ENCODE measurements around the gene PRM1.

DNA sequence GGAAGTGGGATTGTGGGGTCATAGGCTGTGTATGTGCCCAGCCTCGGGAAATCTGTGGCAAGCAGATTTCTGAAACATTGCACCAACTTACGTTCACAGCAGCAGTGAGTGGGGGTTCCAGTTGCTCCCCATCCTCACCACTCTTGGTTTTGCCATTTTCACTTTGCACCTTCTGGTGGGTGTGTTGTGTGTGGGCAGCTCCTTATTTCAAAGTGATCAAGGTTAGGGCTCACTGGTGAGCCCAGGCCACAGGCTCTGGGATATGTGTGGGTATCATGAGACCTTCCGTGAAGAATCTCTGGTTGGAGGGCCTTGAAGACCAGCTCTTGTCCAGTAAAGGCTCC, 29.5 kb upstream of the PRM1 start:
- TF ChIP-seq, protein P1, sequence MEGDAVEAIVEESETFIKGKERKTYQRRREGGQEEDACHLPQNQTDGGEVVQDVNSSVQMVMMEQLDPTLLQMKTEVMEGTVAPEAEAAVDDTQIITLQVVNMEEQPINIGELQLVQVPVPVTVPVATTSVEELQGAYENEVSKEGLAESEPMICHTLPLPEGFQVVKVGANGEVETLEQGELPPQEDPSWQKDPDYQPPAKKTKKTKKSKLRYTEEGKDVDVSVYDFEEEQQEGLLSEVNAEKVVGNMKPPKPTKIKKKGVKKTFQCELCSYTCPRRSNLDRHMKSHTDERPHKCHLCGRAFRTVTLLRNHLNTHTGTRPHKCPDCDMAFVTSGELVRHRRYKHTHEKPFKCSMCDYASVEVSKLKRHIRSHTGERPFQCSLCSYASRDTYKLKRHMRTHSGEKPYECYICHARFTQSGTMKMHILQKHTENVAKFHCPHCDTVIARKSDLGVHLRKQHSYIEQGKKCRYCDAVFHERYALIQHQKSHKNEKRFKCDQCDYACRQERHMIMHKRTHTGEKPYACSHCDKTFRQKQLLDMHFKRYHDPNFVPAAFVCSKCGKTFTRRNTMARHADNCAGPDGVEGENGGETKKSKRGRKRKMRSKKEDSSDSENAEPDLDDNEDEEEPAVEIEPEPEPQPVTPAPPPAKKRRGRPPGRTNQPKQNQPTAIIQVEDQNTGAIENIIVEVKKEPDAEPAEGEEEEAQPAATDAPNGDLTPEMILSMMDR (conservative IDR thresholded peaks at IDR 0.05; ENCODE audit: low read length): no peak
- TF ChIP-seq EZH2phosphoT487 (IDR thresholded peaks at IDR 0.05; ENCODE audit: borderline replicate concordance, low read depth, low read length): no peak

Measured in OCI-LY7 (cell line).